ENCODE measurements around the gene ARMC9. TPM values are rescaled to one million over a fixed set of nuclear protein-coding genes. Genes with fewer than 3 reads are reported as not detected.
"Not testable (repeated sequence)": the region's sequence is repeated elsewhere in the genome, so short reads cannot be mapped to it uniquely, and the experiment has no call there.

The ARMC9 gene
- total RNA-seq, 8 experiments from 2014 or later: 7.2 to 22.6 (median 18.3) TPM

- no peak overlapping the region for H3K4me3 ChIP-seq
- peak overlapping the region; percentile 22 to 26 for H3K27ac ChIP-seq
- H3K4me1 ChIP-seq (replicated peaks in 1 of 2): peaks cover 14 to 17% of the 10 kb centered on the region in 2 donors
- in situ Hi-C loops (cut with MboI; ENCODE audit: low pct_unique_long_range_greater_than_20kb in 2 of 9, low sequenced_read_pairs in 9 of 9, unreplicated experiment in 9 of 9): no loop called here
- ATAC-seq (replicated peaks in 6 of 8): peak; percentile 90 to 97 (median 94)
- 0 to 83% (median 56%) methylated on average over 1 to 17 of the region's 22 CpGs; no CpG with 5 or more reads in 2 of the 10 experiments for WGBS, 10 experiments
Measured at GRCh38 chr2:231364961-231365810, 166.8 kb downstream of the ARMC9 start.

- 80 to 100% (median 94%) methylated on average over 1 to 5 of the region's 8 CpGs; no CpG with 5 or more reads in 5 of the 10 experiments for WGBS, 10 experiments
- Histone ChIP-seq H3K27ac (no peak overlapping the region), H3K4me1 (replicated peaks in 1 of 2) (peaks cover 22 to 23% of the 10 kb centered on the region in 2 donors), H3K4me3 (no peak overlapping the region)
- no peak for ATAC-seq (replicated peaks in 6 of 8)
- in situ Hi-C loops (cut with MboI; ENCODE audit: low pct_unique_long_range_greater_than_20kb in 2 of 9, low sequenced_read_pairs in 9 of 9, unreplicated experiment in 9 of 9): no loop called here
Measured at GRCh38 chr2:231367178-231367577, 168.7 kb downstream of the ARMC9 start.

GRCh38 chr2:231369580-231370428 lies 171.4 kb downstream of the ARMC9 start:
- ATAC-seq (replicated peaks in 6 of 8): no peak

GRCh38 chr2:231370429-231370748 lies 172.0 kb downstream of the ARMC9 start:
- peaks cover 13 to 15% of the 10 kb centered on the region in 2 donors for H3K4me1 ChIP-seq (replicated peaks in 1 of 2)
- in situ Hi-C loops (cut with MboI; ENCODE audit: low pct_unique_long_range_greater_than_20kb in 2 of 9, low sequenced_read_pairs in 9 of 9, unreplicated experiment in 9 of 9): no loop called here
- H3K27ac ChIP-seq: no peak overlapping the region
- ATAC-seq (replicated peaks in 6 of 8): peak in 1 of 8 experiments; percentile 13
- H3K4me3 ChIP-seq: no peak overlapping the region
- 17 to 80% (median 60%) methylated on average over 1 to 4 of the region's 6 CpGs; no CpG with 5 or more reads in 6 of the 10 experiments for WGBS, 10 experiments

More at GRCh38 chr2:231369580-231370428, 171.4 kb downstream of the ARMC9 start:
- H3K27ac ChIP-seq: no peak overlapping the region
- H3K4me1 ChIP-seq (replicated peaks in 1 of 2): peaks cover 19 to 21% of the 10 kb centered on the region in 2 donors
- in situ Hi-C loops (cut with MboI; ENCODE audit: low pct_unique_long_range_greater_than_20kb in 2 of 9, low sequenced_read_pairs in 9 of 9, unreplicated experiment in 9 of 9): no loop called here
- 67 to 100% (median 98%) methylated on average over 1 to 8 of the region's 23 CpGs; no CpG with 5 or more reads in 5 of the 10 experiments for WGBS, 10 experiments
- H3K4me3 ChIP-seq: no peak overlapping the region

- no peak overlapping the region for H3K27ac ChIP-seq
- ATAC-seq (replicated peaks in 6 of 8): peak in 6 of 8 experiments; percentile 22 to 48 (median 31)
- H3K4me1 ChIP-seq (replicated peaks in 1 of 2): peaks cover 9 to 12% of the 10 kb centered on the region in 2 donors
- 80 to 100% (median 100%) methylated on average over 1 to 2 of the region's 21 CpGs; no CpG with 5 or more reads in 5 of the 10 experiments for WGBS, 10 experiments
- no peak overlapping the region for H3K4me3 ChIP-seq
- in situ Hi-C loops (cut with MboI; ENCODE audit: low pct_unique_long_range_greater_than_20kb in 2 of 9, low sequenced_read_pairs in 9 of 9, unreplicated experiment in 9 of 9): no loop called here
Measured at GRCh38 chr2:231370749-231371429, 172.5 kb downstream of the ARMC9 start.

- Histone ChIP-seq H3K4me1 (replicated peaks in 1 of 2) (peaks cover 12 to 16% of the 10 kb centered on the region in 2 donors), H3K27ac (no peak overlapping the region), H3K4me3 (no peak overlapping the region)
- peak in 4 of 8 experiments; percentile 30 to 57 (median 55) for ATAC-seq (replicated peaks in 6 of 8)
- in situ Hi-C loops (cut with MboI; ENCODE audit: low pct_unique_long_range_greater_than_20kb in 2 of 9, low sequenced_read_pairs in 9 of 9, unreplicated experiment in 9 of 9): no loop called here
- WGBS, 10 experiments: 67 to 90% (median 80%) methylated on average over 2 to 5 of the region's 13 CpGs; no CpG with 5 or more reads in 5 of the 10 experiments
Measured at GRCh38 chr2:231371430-231372054, 173.1 kb downstream of the ARMC9 start.

GRCh38 chr2:231372326-231372725 lies 173.9 kb downstream of the ARMC9 start:
- Histone ChIP-seq H3K4me3 (no peak overlapping the region), H3K27ac (peak overlapping the region in 1 of 2 donors; percentile 34), H3K4me1 (replicated peaks in 1 of 2) (peaks cover 12 to 20% of the 10 kb centered on the region in 2 donors)
- in situ Hi-C loops (cut with MboI; ENCODE audit: low pct_unique_long_range_greater_than_20kb in 2 of 9, low sequenced_read_pairs in 9 of 9, unreplicated experiment in 9 of 9): no loop called here
- no peak for ATAC-seq (replicated peaks in 6 of 8)
- WGBS, 10 experiments: 75 to 90% (median 80%) methylated on average over 1 to 4 of the region's 7 CpGs; no CpG with 5 or more reads in 7 of the 10 experiments

GRCh38 chr2:231373184-231373583 lies 174.8 kb downstream of the ARMC9 start:
- Histone ChIP-seq H3K4me3 (no peak overlapping the region), H3K27ac (no peak overlapping the region), H3K4me1 (replicated peaks in 1 of 2) (peaks cover 12 to 20% of the 10 kb centered on the region in 2 donors)
- in situ Hi-C loops (cut with MboI; ENCODE audit: low pct_unique_long_range_greater_than_20kb in 2 of 9, low sequenced_read_pairs in 9 of 9, unreplicated experiment in 9 of 9): no loop called here
- 52 to 100% (median 84%) methylated on average over 1 to 3 of the region's 8 CpGs; no CpG with 5 or more reads in 6 of the 10 experiments for WGBS, 10 experiments
- no peak for ATAC-seq (replicated peaks in 6 of 8)

- peak in 1 of 8 experiments; percentile 44 for ATAC-seq (replicated peaks in 6 of 8)
- Histone ChIP-seq H3K27ac (no peak overlapping the region), H3K4me3 (no peak overlapping the region), H3K4me1 (replicated peaks in 1 of 2) (peaks cover 12 to 20% of the 10 kb centered on the region in 2 donors)
- in situ Hi-C loops (cut with MboI; ENCODE audit: low pct_unique_long_range_greater_than_20kb in 2 of 9, low sequenced_read_pairs in 9 of 9, unreplicated experiment in 9 of 9): no loop called here
- 17 to 98% (median 92%) methylated on average over 1 to 9 of the region's 9 CpGs; no CpG with 5 or more reads in 2 of the 10 experiments for WGBS, 10 experiments
Measured at GRCh38 chr2:231373786-231374349, 175.4 kb downstream of the ARMC9 start.

GRCh38 chr2:231374771-231375170 lies 176.3 kb downstream of the ARMC9 start:
- no peak overlapping the region for H3K4me3 ChIP-seq
- WGBS, 10 experiments: 100% methylated on average over 1 to 2 of the region's 2 CpGs; no CpG with 5 or more reads in 8 of the 10 experiments
- ATAC-seq (replicated peaks in 6 of 8): no peak
- no peak overlapping the region for H3K27ac ChIP-seq
- H3K4me1 ChIP-seq (replicated peaks in 1 of 2): peaks cover 12 to 20% of the 10 kb centered on the region in 2 donors
- in situ Hi-C loops (cut with MboI; ENCODE audit: low pct_unique_long_range_greater_than_20kb in 2 of 9, low sequenced_read_pairs in 9 of 9, unreplicated experiment in 9 of 9): no loop called here

- H3K27ac ChIP-seq; in situ Hi-C loops (cut with MboI; ENCODE audit: low pct_unique_long_range_greater_than_20kb in 2 of 9, low sequenced_read_pairs in 9 of 9, unreplicated experiment in 9 of 9); H3K4me3 ChIP-seq; ATAC-seq (replicated peaks in 6 of 8): not testable (repeated sequence)
- WGBS, 10 experiments: 33 to 100% (median 51%) methylated on average over 1 to 3 of the region's 11 CpGs; no CpG with 5 or more reads in 6 of the 10 experiments
- H3K4me1 ChIP-seq (replicated peaks in 1 of 2): peaks cover 6 to 11% of the 10 kb centered on the region in 2 donors
Measured at GRCh38 chr2:231375994-231376615, 177.7 kb downstream of the ARMC9 start.

All from motor neuron (in vitro differentiated cells).